ENCODE measurements around the gene PITPNM3.
A peak's percentile ranks its signal among the peaks of the same experiment; 100 is the strongest.

PITPNM3 gene

GRCh38 chr17:6474906-6475305 lies 81.4 kb downstream of the PITPNM3 start:
- no peak for TF ChIP-seq CTCF (conservative IDR thresholded peaks at IDR 0.05; ENCODE audit: low read depth, low read length)
- H3K9ac ChIP-seq = no peak overlapping the region
- no peaks in the 10 kb centered on the region for H3K27me3 ChIP-seq (ENCODE audit: insufficient read depth, low read depth)
- H4K20me1 ChIP-seq (ENCODE audit: insufficient read depth) = no peaks in the 10 kb centered on the region
- H2AFZ ChIP-seq (ENCODE audit: low read depth) = no peak overlapping the region
- H3K36me3 ChIP-seq (ENCODE audit: insufficient read depth) = no peaks in the 10 kb centered on the region
- no peaks in the 10 kb centered on the region for H3K79me2 ChIP-seq (ENCODE audit: insufficient read depth, low read depth)
- no peak overlapping the region for H3K4me3 ChIP-seq (IDR thresholded peaks at IDR 0.05; ENCODE audit: insufficient read depth, low read depth, low read length)
- no peaks in the 10 kb centered on the region for H3K4me1 ChIP-seq (ENCODE audit: low read depth, poor library complexity, severe bottlenecking)
- no peak overlapping the region for H3K27ac ChIP-seq
- H3K4me2 ChIP-seq = no peak overlapping the region

- no peak overlapping the region for H3K4me3 ChIP-seq (IDR thresholded peaks at IDR 0.05; ENCODE audit: insufficient read depth, low read depth, low read length)
- H3K27ac ChIP-seq = no peak overlapping the region
- no peak overlapping the region for H2AFZ ChIP-seq (ENCODE audit: low read depth)
- H4K20me1 ChIP-seq (ENCODE audit: insufficient read depth) = no peaks in the 10 kb centered on the region
- no peaks in the 10 kb centered on the region for H3K36me3 ChIP-seq (ENCODE audit: insufficient read depth)
- H3K4me1 ChIP-seq (ENCODE audit: low read depth, poor library complexity, severe bottlenecking) = no peaks in the 10 kb centered on the region
- H3K4me2 ChIP-seq = no peak overlapping the region
- no peaks in the 10 kb centered on the region for H3K27me3 ChIP-seq (ENCODE audit: insufficient read depth, low read depth)
- H3K9ac ChIP-seq = no peak overlapping the region
- H3K79me2 ChIP-seq (ENCODE audit: insufficient read depth, low read depth) = no peaks in the 10 kb centered on the region
- TF ChIP-seq CTCF (conservative IDR thresholded peaks at IDR 0.05; ENCODE audit: low read depth, low read length) = no peak
Measured at GRCh38 chr17:6474376-6474775, 82.0 kb downstream of the PITPNM3 start.

GRCh38 chr17:6473128-6473767 lies 83.1 kb downstream of the PITPNM3 start:
- Histone ChIP-seq H3K4me1 (ENCODE audit: low read depth, poor library complexity, severe bottlenecking) (no peaks in the 10 kb centered on the region), H2AFZ (ENCODE audit: low read depth) (no peak overlapping the region), H3K9ac (no peak overlapping the region), H3K36me3 (ENCODE audit: insufficient read depth) (no peaks in the 10 kb centered on the region), H3K27ac (no peak overlapping the region), H3K79me2 (ENCODE audit: insufficient read depth, low read depth) (no peaks in the 10 kb centered on the region), H3K4me2 (no peak overlapping the region), H4K20me1 (ENCODE audit: insufficient read depth) (no peaks in the 10 kb centered on the region), H3K27me3 (ENCODE audit: insufficient read depth, low read depth) (no peaks in the 10 kb centered on the region), H3K4me3 (IDR thresholded peaks at IDR 0.05; ENCODE audit: insufficient read depth, low read depth, low read length) (no peak overlapping the region)
- peak; percentile 63 for TF ChIP-seq CTCF (conservative IDR thresholded peaks at IDR 0.05; ENCODE audit: low read depth, low read length)

DNA sequence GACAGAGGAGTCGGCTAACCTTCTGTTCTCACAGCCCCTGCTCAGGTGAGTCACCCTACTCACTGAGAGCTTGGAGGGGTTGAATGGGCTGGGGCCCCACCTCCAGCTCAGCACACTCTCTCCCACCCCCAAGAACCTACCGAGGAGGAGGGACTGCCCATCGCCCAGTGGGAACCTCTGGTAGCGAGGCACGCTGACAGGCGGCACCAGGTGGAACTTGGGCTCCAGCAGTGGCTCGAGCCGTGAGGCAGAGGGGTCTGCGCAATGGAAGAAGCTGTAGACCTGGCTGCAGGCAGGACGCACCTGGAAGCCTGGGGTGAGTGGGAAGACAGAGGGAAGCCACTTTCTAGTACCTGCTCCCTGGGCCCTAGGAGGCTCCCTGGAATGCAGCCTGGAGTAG lies 83.8 kb downstream of the PITPNM3 start:
- no peak for TF ChIP-seq CTCF (conservative IDR thresholded peaks at IDR 0.05; ENCODE audit: low read depth, low read length)
- no peaks in the 10 kb centered on the region for H3K4me1 ChIP-seq (ENCODE audit: low read depth, poor library complexity, severe bottlenecking)
- no peaks in the 10 kb centered on the region for H3K27me3 ChIP-seq (ENCODE audit: insufficient read depth, low read depth)
- H3K36me3 ChIP-seq (ENCODE audit: insufficient read depth) = no peaks in the 10 kb centered on the region
- no peaks in the 10 kb centered on the region for H4K20me1 ChIP-seq (ENCODE audit: insufficient read depth)
- no peak overlapping the region for H2AFZ ChIP-seq (ENCODE audit: low read depth)
- no peak overlapping the region for H3K4me2 ChIP-seq
- no peak overlapping the region for H3K27ac ChIP-seq
- no peaks in the 10 kb centered on the region for H3K79me2 ChIP-seq (ENCODE audit: insufficient read depth, low read depth)
- H3K9ac ChIP-seq = no peak overlapping the region
- H3K4me3 ChIP-seq (IDR thresholded peaks at IDR 0.05; ENCODE audit: insufficient read depth, low read depth, low read length) = no peak overlapping the region
